Globus pallidus (tissue), 1 donor: Measurements from ENCODE around the gene C19orf33.

Experiments
- DNase-seq: peaks from one replicate; pipeline ENCODE4 v3.0.0-alpha.2; 2015; ENCODE audit warnings: low spot score

The C19orf33 gene

GRCh38 chr19:38346837-38347236, 42.8 kb downstream of the C19orf33 start:
- no peak for DNase-seq

GRCh38 chr19:38350883-38351282, 46.8 kb downstream of the C19orf33 start:
- no peak for DNase-seq

- no peak for DNase-seq
These were observed 47.9 kb downstream of the C19orf33 start for GRCh38 chr19:38351865-38352395.

- no peak for DNase-seq
These were observed 48.6 kb downstream of the C19orf33 start for GRCh38 chr19:38352611-38353010.
